ENCODE data around the gene TRIM15.

Gene TRIM15

GRCh38 chr6:30131947-30132497 is 31.3 kb upstream of the TRIM15 start:
- Histone ChIP-seq H3K27me3 (ENCODE audit: insufficient read depth, poor library complexity, severe bottlenecking) (peaks cover 28% of the 10 kb centered on the region), H3K4me3 (replicated peaks; ENCODE audit: insufficient read depth, low read length) (no peak overlapping the region), H3K27ac (replicated peaks) (no peak overlapping the region)
- TF ChIP-seq CTCF (IDR thresholded peaks at IDR 0.05; ENCODE audit: insufficient read depth, low read length) (no peak), GABPA (IDR thresholded peaks at IDR 0.05; ENCODE audit: low read depth) (no peak), REST (IDR thresholded peaks at IDR 0.05; ENCODE audit: insufficient replicate concordance, low read depth) (no peak), POLR2AphosphoS5 (IDR thresholded peaks at IDR 0.05; ENCODE audit: low read depth) (no peak), SPI1 (IDR thresholded peaks at IDR 0.05; ENCODE audit: borderline replicate concordance, low read depth) (no peak)
- DNase-seq (ENCODE audit: low read depth in 1 of 2, low spot score in 1 of 2) = no peak

- Histone ChIP-seq H3K27me3 (ENCODE audit: insufficient read depth, poor library complexity, severe bottlenecking) (peaks cover 11% of the 10 kb centered on the region), H3K4me3 (replicated peaks; ENCODE audit: insufficient read depth, low read length) (no peak overlapping the region), H3K27ac (replicated peaks) (no peak overlapping the region)
- DNase-seq (ENCODE audit: low read depth in 1 of 2, low spot score in 1 of 2) = no peak
- TF ChIP-seq POLR2AphosphoS5 (IDR thresholded peaks at IDR 0.05; ENCODE audit: low read depth) (no peak), GABPA (IDR thresholded peaks at IDR 0.05; ENCODE audit: low read depth) (no peak), CTCF (IDR thresholded peaks at IDR 0.05; ENCODE audit: insufficient read depth, low read length) (no peak), SPI1 (IDR thresholded peaks at IDR 0.05; ENCODE audit: borderline replicate concordance, low read depth) (no peak), REST (IDR thresholded peaks at IDR 0.05; ENCODE audit: insufficient replicate concordance, low read depth) (no peak)
These were observed 28.2 kb upstream of the TRIM15 start for GRCh38 chr6:30135147-30135546.

- Histone ChIP-seq H3K4me3 (replicated peaks; ENCODE audit: insufficient read depth, low read length) (no peak within 1 kb of the TSS), H3K27me3 (ENCODE audit: insufficient read depth, poor library complexity, severe bottlenecking) (peaks cover 9% of the 10 kb centered on the region), H3K27ac (replicated peaks) (no peak within 1 kb of the TSS)
- DNase-seq (ENCODE audit: low read depth in 1 of 2, low spot score in 1 of 2) = no peak
- TF ChIP-seq SPI1 (IDR thresholded peaks at IDR 0.05; ENCODE audit: borderline replicate concordance, low read depth) (no peak), REST (IDR thresholded peaks at IDR 0.05; ENCODE audit: insufficient replicate concordance, low read depth) (no peak), GABPA (IDR thresholded peaks at IDR 0.05; ENCODE audit: low read depth) (no peak), POLR2AphosphoS5 (IDR thresholded peaks at IDR 0.05; ENCODE audit: low read depth) (no peak), CTCF (IDR thresholded peaks at IDR 0.05; ENCODE audit: insufficient read depth, low read length) (no peak)
These were observed 27.6 kb upstream of the TRIM15 start, which contains the start of gene TRIM40 for GRCh38 chr6:30135757-30136156. Gene TRIM40, plus strand, starts transcription at chr6:30136140. Its CDS starts 897 bp downstream, at chr6:30137037.

Data from HL-60 (cell line).